Mesenteric fat pad (tissue), 1 donor: ENCODE measurements around the gene MTF2. TPM values are rescaled to one million over a fixed set of nuclear protein-coding genes. Genes with fewer than 3 reads are reported as not detected.

Experiments
- DNase-seq: peaks from one replicate; pipeline ENCODE4 v3.0.0-alpha.2; 2020; ENCODE audit warnings: low spot score
- total RNA-seq: library from RNA; stranded (reverse); fragmentation: NEBNext Ultra II Directional; extraction: Animal tissue kit (Norgen Biotek cat#: 25700); gene quantifications from one replicate; pipeline ENCODE4 v1.2.1, GENCODE V29; 2021
- donor health status: DM: yes; HTN: yes; CAD: no.

Gene MTF2
- total RNA-seq, 1 donor from 2014 or later = 15.8 TPM

GRCh38 chr1:93180723-93181613, 101.9 kb downstream of the MTF2 start, which contains the start of gene CCDC18:
Gene CCDC18 (plus strand): TSS chr1:93180724. CDS start chr1:93183362, 2,638 bp downstream.
- no peak for DNase-seq

GRCh38 chr1:93186667-93187066, 107.6 kb downstream of the MTF2 start:
- DNase-seq = no peak

Other genes starting within 250 kb of the MTF2 start
- gene RPL5, start 247.2 kb upstream of the MTF2 start, total RNA-seq = 762 TPM
- gene DIPK1A, start 117.8 kb upstream of the MTF2 start, total RNA-seq = 25.9 TPM
- 109 TPM for gene TMED5, start 101.1 kb downstream of the MTF2 start, total RNA-seq
- gene CCDC18, start 101.4 kb downstream of the MTF2 start, total RNA-seq = 6.9 TPM